Ishikawa (cell line): ENCODE measurements around the gene PLXNC1.

Experiments used
- CEBPB ChIP-seq: IDR thresholded peaks from 2 replicates; pipeline ENCODE4 v1.6.1; 2012
- CREB1 ChIP-seq: IDR thresholded peaks from 2 replicates; pipeline ENCODE4 v1.6.1; 2012; ENCODE audit warnings: low read depth
- EGR1 ChIP-seq: IDR thresholded peaks from 2 replicates; pipeline ENCODE4 v1.6.1; 2012
- EP300 ChIP-seq: IDR thresholded peaks from 2 replicates; pipeline ENCODE4 v1.6.1; 2012; ENCODE audit warnings: borderline replicate concordance
- FOXM1 ChIP-seq: IDR thresholded peaks from 2 replicates; pipeline ENCODE4 v1.6.1; 2012; ENCODE audit warnings: low read depth, borderline replicate concordance
- NFIC ChIP-seq: IDR thresholded peaks from 2 replicates; pipeline ENCODE4 v1.6.1; 2012
- RAD21 ChIP-seq: IDR thresholded peaks from 2 replicates; pipeline ENCODE4 v1.6.1; 2012; ENCODE audit warnings: low read depth
- TAF1 ChIP-seq: IDR thresholded peaks from 2 replicates; pipeline ENCODE4 v1.6.1; 2012; ENCODE audit warnings: low read depth, mild to moderate bottlenecking
- TCF12 ChIP-seq: IDR thresholded peaks from 2 replicates; pipeline ENCODE4 v1.6.1; 2012; ENCODE audit warnings: low read depth
- TEAD4 ChIP-seq: IDR thresholded peaks from 2 replicates; pipeline ENCODE4 v1.6.1; 2012
- YY1 ChIP-seq: IDR thresholded peaks from 2 replicates; pipeline ENCODE4 v1.6.1; 2012; ENCODE audit warnings: low read depth
- ZBTB7A ChIP-seq: IDR thresholded peaks from 2 replicates; pipeline ENCODE4 v1.6.1; 2012; ENCODE audit warnings: low read depth
- TF ChIP-seq, protein P1 (sequence below): IDR thresholded peaks from 2 replicates; pipeline ENCODE4 v1.6.1; 2012; ENCODE audit warnings: low read depth, mild to moderate bottlenecking
- TF ChIP-seq, protein P2 (sequence below): IDR thresholded peaks from 2 replicates; pipeline ENCODE4 v1.6.1; 2012
- TF ChIP-seq, protein P3 (sequence below): IDR thresholded peaks from 2 replicates; pipeline ENCODE4 v1.6.1; 2012

PLXNC1 gene

DNA sequence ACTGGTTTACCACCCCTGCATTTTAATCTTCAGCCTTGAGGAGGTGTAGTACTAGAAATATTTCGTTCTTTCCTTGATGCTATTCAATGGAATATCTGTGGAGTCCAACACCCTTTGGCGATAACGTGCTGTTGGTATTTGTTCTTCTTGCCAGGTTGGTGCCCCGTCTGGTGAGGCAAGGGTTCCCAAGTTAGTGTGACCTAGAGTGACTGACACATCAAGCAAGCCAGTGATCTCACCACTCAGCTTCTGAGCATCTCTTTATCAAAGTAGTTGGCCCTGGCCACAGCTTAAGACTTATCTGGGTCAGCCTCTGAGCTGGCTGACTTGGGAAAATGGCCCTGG, 60.2 kb downstream of the PLXNC1 start:
- TF ChIP-seq FOXM1 (no peak), RAD21 (no peak), CEBPB (no peak), ZBTB7A (no peak), YY1 (no peak), TCF12 (no peak), TAF1 (no peak)
- TF ChIP-seq, protein P1, sequence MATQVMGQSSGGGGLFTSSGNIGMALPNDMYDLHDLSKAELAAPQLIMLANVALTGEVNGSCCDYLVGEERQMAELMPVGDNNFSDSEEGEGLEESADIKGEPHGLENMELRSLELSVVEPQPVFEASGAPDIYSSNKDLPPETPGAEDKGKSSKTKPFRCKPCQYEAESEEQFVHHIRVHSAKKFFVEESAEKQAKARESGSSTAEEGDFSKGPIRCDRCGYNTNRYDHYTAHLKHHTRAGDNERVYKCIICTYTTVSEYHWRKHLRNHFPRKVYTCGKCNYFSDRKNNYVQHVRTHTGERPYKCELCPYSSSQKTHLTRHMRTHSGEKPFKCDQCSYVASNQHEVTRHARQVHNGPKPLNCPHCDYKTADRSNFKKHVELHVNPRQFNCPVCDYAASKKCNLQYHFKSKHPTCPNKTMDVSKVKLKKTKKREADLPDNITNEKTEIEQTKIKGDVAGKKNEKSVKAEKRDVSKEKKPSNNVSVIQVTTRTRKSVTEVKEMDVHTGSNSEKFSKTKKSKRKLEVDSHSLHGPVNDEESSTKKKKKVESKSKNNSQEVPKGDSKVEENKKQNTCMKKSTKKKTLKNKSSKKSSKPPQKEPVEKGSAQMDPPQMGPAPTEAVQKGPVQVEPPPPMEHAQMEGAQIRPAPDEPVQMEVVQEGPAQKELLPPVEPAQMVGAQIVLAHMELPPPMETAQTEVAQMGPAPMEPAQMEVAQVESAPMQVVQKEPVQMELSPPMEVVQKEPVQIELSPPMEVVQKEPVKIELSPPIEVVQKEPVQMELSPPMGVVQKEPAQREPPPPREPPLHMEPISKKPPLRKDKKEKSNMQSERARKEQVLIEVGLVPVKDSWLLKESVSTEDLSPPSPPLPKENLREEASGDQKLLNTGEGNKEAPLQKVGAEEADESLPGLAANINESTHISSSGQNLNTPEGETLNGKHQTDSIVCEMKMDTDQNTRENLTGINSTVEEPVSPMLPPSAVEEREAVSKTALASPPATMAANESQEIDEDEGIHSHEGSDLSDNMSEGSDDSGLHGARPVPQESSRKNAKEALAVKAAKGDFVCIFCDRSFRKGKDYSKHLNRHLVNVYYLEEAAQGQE, result no peak
- TF ChIP-seq, protein P2, sequence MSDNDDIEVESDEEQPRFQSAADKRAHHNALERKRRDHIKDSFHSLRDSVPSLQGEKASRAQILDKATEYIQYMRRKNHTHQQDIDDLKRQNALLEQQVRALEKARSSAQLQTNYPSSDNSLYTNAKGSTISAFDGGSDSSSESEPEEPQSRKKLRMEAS, result no peak

DNA sequence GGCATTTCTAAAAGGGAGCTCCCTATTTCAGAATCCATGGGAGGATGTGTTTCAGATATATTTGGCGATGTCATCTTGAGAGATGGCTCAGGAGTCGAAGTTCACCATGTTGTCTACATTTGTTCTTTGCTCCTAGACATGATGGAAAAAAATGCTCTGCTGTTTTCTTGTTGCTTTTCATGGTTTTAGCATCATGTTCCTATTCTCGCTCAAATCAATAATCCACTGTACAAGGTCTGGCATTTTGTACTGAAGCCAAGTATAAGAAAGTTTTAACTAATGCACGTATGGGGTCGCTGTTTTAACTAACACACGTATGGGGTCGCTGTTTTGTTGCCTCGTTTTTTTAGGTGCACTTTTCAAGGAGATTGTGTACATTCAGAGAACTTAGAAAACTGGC, 60.9 kb downstream of the PLXNC1 start:
- TF ChIP-seq ZBTB7A, result no peak
- no peak for TF ChIP-seq EP300
- TF ChIP-seq, protein P1, result no peak
- TF ChIP-seq, protein P2, result no peak
- TF ChIP-seq TEAD4, result no peak
- no peak for TF ChIP-seq YY1
- no peak for TF ChIP-seq FOXM1
- TF ChIP-seq TAF1, result no peak
- TF ChIP-seq TCF12, result no peak
- no peak for TF ChIP-seq NFIC
- TF ChIP-seq RAD21, result no peak
- TF ChIP-seq CREB1, result no peak
- no peak for TF ChIP-seq EGR1
- TF ChIP-seq, protein P3, sequence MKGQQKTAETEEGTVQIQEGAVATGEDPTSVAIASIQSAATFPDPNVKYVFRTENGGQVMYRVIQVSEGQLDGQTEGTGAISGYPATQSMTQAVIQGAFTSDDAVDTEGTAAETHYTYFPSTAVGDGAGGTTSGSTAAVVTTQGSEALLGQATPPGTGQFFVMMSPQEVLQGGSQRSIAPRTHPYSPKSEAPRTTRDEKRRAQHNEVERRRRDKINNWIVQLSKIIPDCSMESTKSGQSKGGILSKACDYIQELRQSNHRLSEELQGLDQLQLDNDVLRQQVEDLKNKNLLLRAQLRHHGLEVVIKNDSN, result no peak

DNA sequence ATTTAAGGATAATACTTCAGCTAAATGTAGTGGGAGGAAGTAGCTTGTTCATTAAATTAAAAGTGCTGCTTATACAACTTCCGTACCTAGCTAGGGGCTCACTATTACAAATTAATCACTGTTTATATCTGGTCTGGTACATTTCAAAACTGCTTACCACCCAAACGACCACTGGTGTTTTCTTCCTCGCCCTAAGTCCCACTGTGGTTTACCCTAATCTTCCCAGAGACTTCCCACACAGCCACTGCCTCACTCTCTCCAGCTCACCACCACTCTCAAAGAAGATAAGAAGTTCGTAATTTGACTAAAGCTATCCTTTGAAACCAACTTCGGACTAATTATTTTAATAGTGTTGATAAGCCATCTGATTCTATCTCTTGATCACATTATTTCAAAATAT, 62.6 kb downstream of the PLXNC1 start:
- no peak for TF ChIP-seq CREB1
- no peak for TF ChIP-seq EGR1
- TF ChIP-seq YY1, result no peak
- no peak for TF ChIP-seq TEAD4
- no peak for TF ChIP-seq FOXM1
- TF ChIP-seq ZBTB7A, result no peak
- TF ChIP-seq, protein P1, result no peak
- TF ChIP-seq, protein P2, result no peak

DNA sequence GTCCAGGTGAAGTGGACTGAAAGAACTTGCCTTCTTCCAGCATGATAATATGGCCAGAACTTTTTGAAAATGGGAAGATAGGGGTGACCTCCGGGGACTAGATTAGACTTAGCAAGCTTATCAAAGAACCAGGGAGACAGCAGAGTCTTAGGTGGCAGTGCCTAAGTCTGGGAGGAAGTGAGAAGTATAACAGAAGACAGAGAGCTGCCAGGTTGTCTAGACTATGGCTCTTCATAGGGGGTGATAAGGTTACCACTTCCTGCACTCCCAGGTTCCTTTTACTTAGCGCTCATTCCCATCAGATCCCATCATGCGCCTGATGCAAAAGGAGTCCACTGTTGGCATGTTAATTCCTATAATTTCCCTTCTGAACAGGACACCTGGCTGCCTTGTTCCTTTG, 69.9 kb downstream of the PLXNC1 start:
- no peak for TF ChIP-seq NFIC
- TF ChIP-seq FOXM1, result no peak
- TF ChIP-seq, protein P3, result no peak
- TF ChIP-seq, protein P2, result no peak
- no peak for TF ChIP-seq CEBPB
- no peak for TF ChIP-seq CREB1
- no peak for TF ChIP-seq TCF12
- TF ChIP-seq TAF1, result no peak
- TF ChIP-seq EP300, result no peak
